Activated CD4-positive, alpha-beta T cell treated with anti-CD3 and anti-CD28 coated beads, Interleukin-2, amount 50 U/mL, for 48 hours (primary cell): ENCODE results near the gene UBR4.
"Not testable (repeated sequence)": the region's sequence is repeated elsewhere in the genome, so short reads cannot be mapped to it uniquely, and the experiment has no call there.

Experiments
- DNase-seq, 2 experiments: peaks; one replicate each; pipeline ENCODE4 v3.0.0-alpha.2; 2020

Gene UBR4

GRCh38 chr1:19186001-19186400, 24.1 kb downstream of the UBR4 start:
- DNase-seq = no peak

GRCh38 chr1:19182223-19182622, 27.8 kb downstream of the UBR4 start:
- DNase-seq = no peak

GRCh38 chr1:19180265-19180657, 29.8 kb downstream of the UBR4 start:
- not testable (repeated sequence) for DNase-seq

GRCh38 chr1:19179597-19180264, 30.3 kb downstream of the UBR4 start:
- DNase-seq = no peak

- DNase-seq = no peak
Observed at GRCh38 chr1:19178734-19179398, 31.2 kb downstream of the UBR4 start.

GRCh38 chr1:19177811-19178210, 32.3 kb downstream of the UBR4 start:
- DNase-seq = no peak

- no peak for DNase-seq
Observed at GRCh38 chr1:19169642-19170041, 40.4 kb downstream of the UBR4 start.

GRCh38 chr1:19167140-19167539, 42.9 kb downstream of the UBR4 start:
- DNase-seq = no peak

GRCh38 chr1:19166066-19166465, 44.0 kb downstream of the UBR4 start:
- no peak for DNase-seq

GRCh38 chr1:19165501-19165900, 44.6 kb downstream of the UBR4 start:
- no peak for DNase-seq

GRCh38 chr1:19164274-19165015, 45.6 kb downstream of the UBR4 start:
- no peak for DNase-seq

- no peak for DNase-seq
Observed at GRCh38 chr1:19163261-19163660, 46.8 kb downstream of the UBR4 start.

GRCh38 chr1:19160831-19161230, 49.2 kb downstream of the UBR4 start:
- no peak for DNase-seq

GRCh38 chr1:19157653-19158052, 52.4 kb downstream of the UBR4 start:
- DNase-seq = no peak

GRCh38 chr1:19156676-19157075, 53.4 kb downstream of the UBR4 start:
- DNase-seq = no peak

GRCh38 chr1:19154876-19155275, 55.2 kb downstream of the UBR4 start:
- no peak for DNase-seq

GRCh38 chr1:19153169-19153568, 56.9 kb downstream of the UBR4 start:
- no peak for DNase-seq

- no peak for DNase-seq
Observed at GRCh38 chr1:19151537-19151936, 58.5 kb downstream of the UBR4 start.

- no peak for DNase-seq
Observed at GRCh38 chr1:19149736-19150135, 60.3 kb downstream of the UBR4 start.

- DNase-seq = no peak
Observed at GRCh38 chr1:19140465-19140864, 69.6 kb downstream of the UBR4 start.

- no peak for DNase-seq
Observed at GRCh38 chr1:19139711-19140110, 70.4 kb downstream of the UBR4 start.

GRCh38 chr1:19138958-19139581, 71.0 kb downstream of the UBR4 start:
- no peak for DNase-seq

- DNase-seq = no peak
Observed at GRCh38 chr1:19138331-19138730, 71.7 kb downstream of the UBR4 start.

- DNase-seq = no peak
Observed at GRCh38 chr1:19137158-19137557, 72.9 kb downstream of the UBR4 start.
